ENCODE data around the gene ABCC1. TPM values are rescaled to one million over a fixed set of nuclear protein-coding genes. Genes with fewer than 3 reads are reported as not detected.

ABCC1 gene
- total RNA-seq, 2 experiments from 2014 or later, result 46.0 to 46.9 TPM

DNA sequence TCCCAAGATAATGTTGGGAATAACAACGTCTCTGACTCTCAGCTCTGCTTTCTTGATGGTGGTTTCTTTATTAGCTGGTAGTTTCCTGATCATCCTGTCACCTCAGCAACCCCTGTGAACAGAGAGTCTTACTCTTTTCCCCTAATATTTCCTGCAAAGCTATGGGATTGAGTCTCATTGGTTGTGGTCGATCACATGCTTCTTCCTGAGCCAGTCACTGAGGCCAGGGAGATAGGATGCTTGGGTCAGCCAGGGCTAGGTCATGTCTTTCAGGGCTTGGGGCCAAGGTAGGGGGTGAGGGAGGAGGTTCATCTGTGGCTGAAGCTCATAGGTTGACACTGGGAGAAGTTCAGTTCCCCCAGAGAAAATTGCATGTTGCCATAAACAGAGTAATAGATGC, 114.3 kb downstream of the ABCC1 start:
- peaks cover 32% of the 10 kb centered on the region for H3K4me1 Mint-ChIP-seq (ENCODE audit: low read depth)
- H3K27me3 Mint-ChIP-seq (ENCODE audit: low read depth), result no peaks in the 10 kb centered on the region
- no peak overlapping the region for H3K4me3 Mint-ChIP-seq
- peak overlapping the region; percentile 71 for H3K27ac Mint-ChIP-seq
- ATAC-seq (no peak), DNase-seq (no peak)
- ChIA-PET CTCF (interaction anchor here (1.2 to 1.7 kb wide), 2 partner anchors 11 to 13 kb away, joined by 3 to 4 read pairs; no protein-coding TSS in a partner anchor), POLR2A (interaction anchor here (2.3 kb wide), 1 partner anchor 11 kb away, joined by 5 read pairs; no protein-coding TSS in a partner anchor)
- H3K9me3 Mint-ChIP-seq (ENCODE audit: insufficient read depth), result no peaks in the 10 kb centered on the region
- peaks cover 49% of the 10 kb centered on the region for H3K36me3 Mint-ChIP-seq (ENCODE audit: low read depth)

GRCh38 chr16:16064874-16065384, 115.5 kb downstream of the ABCC1 start:
- H3K9me3 Mint-ChIP-seq (ENCODE audit: insufficient read depth), result no peaks in the 10 kb centered on the region
- no peaks in the 10 kb centered on the region for H3K27me3 Mint-ChIP-seq (ENCODE audit: low read depth)
- H3K4me1 Mint-ChIP-seq (ENCODE audit: low read depth), result peaks cover 31% of the 10 kb centered on the region
- ATAC-seq, result no peak
- H3K36me3 Mint-ChIP-seq (ENCODE audit: low read depth), result peaks cover 44% of the 10 kb centered on the region
- ChIA-PET POLR2A (no interaction called here), CTCF (no interaction called here)
- no peak for DNase-seq
- H3K4me3 Mint-ChIP-seq, result no peak overlapping the region
- H3K27ac Mint-ChIP-seq, result peak overlapping the region; percentile 60

DNA sequence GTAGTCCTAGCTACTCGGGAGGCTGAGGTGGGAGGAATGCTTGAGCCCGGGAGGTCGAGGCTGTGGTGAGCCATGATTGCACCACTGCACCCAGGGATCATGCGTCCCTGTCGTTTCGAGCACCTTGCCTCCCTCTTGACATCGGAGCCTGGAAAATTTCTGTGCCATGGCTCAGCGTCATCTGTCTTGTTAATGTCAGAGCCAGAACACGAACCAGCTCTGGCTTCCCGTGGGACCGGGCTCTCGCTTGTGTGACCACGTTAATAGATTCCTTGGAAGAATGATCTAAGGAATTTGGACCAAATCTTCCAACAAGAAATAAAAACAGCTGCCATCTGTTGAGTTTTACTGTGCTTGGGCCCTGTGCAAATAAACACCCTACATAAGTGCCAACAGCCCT, 117.7 kb downstream of the ABCC1 start:
- Mint-ChIP-seq H3K4me3 (no peak overlapping the region), H3K9me3 (ENCODE audit: insufficient read depth) (no peaks in the 10 kb centered on the region), H3K27me3 (ENCODE audit: low read depth) (no peaks in the 10 kb centered on the region), H3K27ac (no peak overlapping the region), H3K36me3 (ENCODE audit: low read depth) (peaks cover 44% of the 10 kb centered on the region), H3K4me1 (ENCODE audit: low read depth) (peaks cover 15% of the 10 kb centered on the region)
- ChIA-PET CTCF (no interaction called here), POLR2A (no interaction called here)
- no peak for DNase-seq
- ATAC-seq, result no peak

- DNase-seq (no peak), ATAC-seq (no peak)
- ChIA-PET POLR2A (interaction anchor here (0.7 kb wide), 1 partner anchor 31 kb away, joined by 5 read pairs; no protein-coding TSS in a partner anchor), CTCF (interaction anchor here (1.0 kb wide), 1 partner anchor 36 kb away, joined by 3 read pairs; no protein-coding TSS in a partner anchor)
- peak overlapping the region; percentile 74 for H3K27ac Mint-ChIP-seq
- no peak overlapping the region for H3K4me3 Mint-ChIP-seq
- H3K36me3 Mint-ChIP-seq (ENCODE audit: low read depth), result peaks cover 55% of the 10 kb centered on the region
- H3K9me3 Mint-ChIP-seq (ENCODE audit: insufficient read depth), result no peaks in the 10 kb centered on the region
- no peaks in the 10 kb centered on the region for H3K27me3 Mint-ChIP-seq (ENCODE audit: low read depth)
- H3K4me1 Mint-ChIP-seq (ENCODE audit: low read depth), result peaks cover 26% of the 10 kb centered on the region
Observed at GRCh38 chr16:16071631-16072244, 122.3 kb downstream of the ABCC1 start.

GRCh38 chr16:16073001-16073545, 123.7 kb downstream of the ABCC1 start:
- DNase-seq, result no peak
- H3K27ac Mint-ChIP-seq, result peak overlapping the region; percentile 37
- H3K9me3 Mint-ChIP-seq (ENCODE audit: insufficient read depth), result no peaks in the 10 kb centered on the region
- H3K4me3 Mint-ChIP-seq, result no peak overlapping the region
- ChIA-PET POLR2A (no interaction called here), CTCF (interaction anchor here (1.0 kb wide), 1 partner anchor 37 kb away, joined by 3 read pairs; no protein-coding TSS in a partner anchor)
- ATAC-seq, result no peak
- H3K4me1 Mint-ChIP-seq (ENCODE audit: low read depth), result peaks cover 34% of the 10 kb centered on the region
- H3K27me3 Mint-ChIP-seq (ENCODE audit: low read depth), result no peaks in the 10 kb centered on the region
- H3K36me3 Mint-ChIP-seq (ENCODE audit: low read depth), result peaks cover 60% of the 10 kb centered on the region

DNA sequence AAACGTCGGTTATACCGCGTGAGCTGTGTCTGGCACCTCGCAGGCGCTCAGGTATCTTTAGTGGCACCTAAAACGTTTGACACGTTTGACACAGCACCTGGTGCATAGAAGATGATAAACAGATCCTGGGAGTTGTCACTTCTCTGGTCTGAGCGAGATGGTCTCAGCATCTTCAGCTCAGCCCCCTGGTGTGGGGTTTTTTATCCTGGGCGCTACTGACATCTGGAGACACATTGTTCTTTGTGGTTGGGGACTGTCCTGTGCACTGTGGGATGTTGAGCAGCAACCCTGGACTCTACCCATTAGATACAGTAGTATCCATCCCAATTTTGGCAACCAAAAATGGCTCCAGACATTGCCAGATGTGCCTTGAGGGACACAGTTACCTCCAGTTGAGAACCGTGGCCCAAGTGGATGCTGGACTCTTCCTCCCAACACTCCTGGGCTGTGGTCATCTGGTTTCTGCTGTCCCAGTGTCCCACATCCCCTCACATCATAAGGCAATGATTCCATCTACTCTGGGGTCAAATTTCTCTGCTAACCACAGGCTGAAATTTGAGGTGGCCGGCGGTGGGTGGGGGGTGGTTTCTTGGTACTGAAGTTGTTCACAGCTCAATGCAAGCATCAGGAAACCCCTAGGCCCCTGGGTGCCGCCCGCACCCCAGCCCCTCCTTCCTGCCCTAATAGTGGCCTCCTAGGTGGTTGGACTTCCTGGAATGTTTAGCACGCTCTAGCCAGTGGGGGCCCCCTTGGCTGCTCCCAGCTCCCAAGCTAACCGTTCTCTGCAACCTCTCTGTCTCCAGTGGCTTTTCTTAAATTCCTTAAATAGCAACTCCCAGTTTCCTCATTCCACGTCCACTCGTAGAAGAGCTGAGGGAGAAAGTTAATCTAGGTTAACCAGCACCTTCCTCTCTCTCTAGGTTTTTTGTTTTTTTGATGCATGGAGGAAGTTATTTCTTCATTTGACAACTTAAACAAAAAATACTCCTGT, 124.8 kb downstream of the ABCC1 start:
- Mint-ChIP-seq H3K9me3 (ENCODE audit: insufficient read depth) (no peaks in the 10 kb centered on the region), H3K27ac (peak overlapping the region; percentile 83), H3K27me3 (ENCODE audit: low read depth) (no peaks in the 10 kb centered on the region), H3K4me1 (ENCODE audit: low read depth) (peaks cover 34% of the 10 kb centered on the region), H3K36me3 (ENCODE audit: low read depth) (peaks cover 60% of the 10 kb centered on the region), H3K4me3 (no peak overlapping the region)
- DNase-seq (no peak), ATAC-seq (no peak)
- ChIA-PET POLR2A (no interaction called here), CTCF (no interaction called here)

DNA sequence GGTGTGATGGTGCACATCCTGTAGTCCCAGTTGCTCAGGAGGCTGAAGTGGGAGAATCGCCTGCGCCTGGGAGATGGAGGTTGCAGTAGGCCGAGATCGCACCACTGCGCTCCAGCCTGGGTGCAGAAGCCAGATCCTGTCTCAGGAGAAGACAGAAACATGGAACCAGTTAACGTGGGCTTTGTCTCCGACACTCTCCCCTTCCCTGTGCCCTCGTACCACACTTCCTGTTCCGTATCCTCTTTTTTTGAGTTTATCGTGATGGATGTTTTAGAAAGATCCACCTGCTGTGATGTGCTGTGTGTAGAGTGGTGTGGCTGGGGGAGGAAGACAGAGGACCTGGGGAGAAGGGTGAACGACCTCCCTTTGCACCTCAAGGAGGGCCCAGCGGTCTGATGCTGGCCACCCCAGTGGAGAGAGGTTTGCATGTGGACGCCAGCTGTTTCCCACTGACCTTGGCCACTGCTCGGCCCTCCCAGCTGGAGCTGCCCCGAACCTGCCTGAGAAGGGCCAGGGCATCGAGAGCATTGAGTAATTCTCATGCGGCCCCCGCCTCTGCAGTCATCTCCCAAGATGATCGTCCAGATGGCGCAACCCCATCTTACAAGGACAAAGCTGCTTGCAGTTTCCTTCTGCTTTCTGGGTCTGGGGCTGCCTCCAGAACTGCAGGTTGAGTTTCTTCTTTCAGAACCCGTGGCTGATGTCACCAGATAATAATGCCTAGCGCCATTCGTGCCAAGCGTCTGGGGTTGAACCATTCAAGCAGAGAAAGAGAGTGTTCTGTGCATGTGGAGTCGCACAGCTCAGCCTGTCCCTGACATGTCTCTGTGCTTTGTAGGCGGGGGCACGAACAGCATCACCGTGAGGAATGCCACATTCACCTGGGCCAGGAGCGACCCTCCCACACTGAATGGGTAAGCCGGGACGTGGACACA, 126.3 kb downstream of the ABCC1 start:
- Mint-ChIP-seq H3K4me3 (no peak overlapping the region), H3K27ac (peak overlapping the region; percentile 83), H3K27me3 (ENCODE audit: low read depth) (no peaks in the 10 kb centered on the region), H3K36me3 (ENCODE audit: low read depth) (peaks cover 61% of the 10 kb centered on the region), H3K9me3 (ENCODE audit: insufficient read depth) (no peaks in the 10 kb centered on the region), H3K4me1 (ENCODE audit: low read depth) (peaks cover 34% of the 10 kb centered on the region)
- CTCF ChIA-PET, result no interaction called here
- no peak for ATAC-seq
- POLR2A ChIA-PET, result interaction anchor here (1.3 kb wide), 1 partner anchor 187 kb away, joined by 3 read pairs; the partner anchor contains the start of gene CEP20
- no peak for DNase-seq

GRCh38 chr16:16076423-16076813, 127.0 kb downstream of the ABCC1 start:
- POLR2A ChIA-PET, result interaction anchor here (0.8 kb wide), 1 partner anchor 9 kb away, joined by 3 read pairs; no protein-coding TSS in a partner anchor

GRCh38 chr16:16080465-16081065, 131.1 kb downstream of the ABCC1 start:
- ChIA-PET POLR2A (no interaction called here), CTCF (no interaction called here)
- no peak overlapping the region for H3K4me3 Mint-ChIP-seq
- H3K9me3 Mint-ChIP-seq (ENCODE audit: insufficient read depth), result peaks cover 13% of the 10 kb centered on the region
- peaks cover 76% of the 10 kb centered on the region for H3K36me3 Mint-ChIP-seq (ENCODE audit: low read depth)
- H3K27me3 Mint-ChIP-seq (ENCODE audit: low read depth), result no peaks in the 10 kb centered on the region
- no peak for ATAC-seq
- no peak overlapping the region for H3K27ac Mint-ChIP-seq
- no peak for DNase-seq
- peaks cover 14% of the 10 kb centered on the region for H3K4me1 Mint-ChIP-seq (ENCODE audit: low read depth)

More at GRCh38 chr16:16076423-16076813, 127.0 kb downstream of the ABCC1 start:
- H3K36me3 Mint-ChIP-seq (ENCODE audit: low read depth), result peaks cover 67% of the 10 kb centered on the region
- H3K9me3 Mint-ChIP-seq (ENCODE audit: insufficient read depth), result no peaks in the 10 kb centered on the region
- no peak for ATAC-seq
- DNase-seq, result no peak
- no peaks in the 10 kb centered on the region for H3K27me3 Mint-ChIP-seq (ENCODE audit: low read depth)
- H3K27ac Mint-ChIP-seq, result peak overlapping the region; percentile 30
- CTCF ChIA-PET, result interaction anchor here (0.9 kb wide), 1 partner anchor 13 kb away, joined by 3 read pairs; no protein-coding TSS in a partner anchor
- peaks cover 34% of the 10 kb centered on the region for H3K4me1 Mint-ChIP-seq (ENCODE audit: low read depth)
- H3K4me3 Mint-ChIP-seq, result no peak overlapping the region

- H3K4me3 Mint-ChIP-seq, result no peak overlapping the region
- ATAC-seq (no peak), DNase-seq (no peak)
- peaks cover 13% of the 10 kb centered on the region for H3K9me3 Mint-ChIP-seq (ENCODE audit: insufficient read depth)
- ChIA-PET CTCF (no interaction called here), POLR2A (no interaction called here)
- peaks cover 12% of the 10 kb centered on the region for H3K4me1 Mint-ChIP-seq (ENCODE audit: low read depth)
- peaks cover 75% of the 10 kb centered on the region for H3K36me3 Mint-ChIP-seq (ENCODE audit: low read depth)
- no peak overlapping the region for H3K27ac Mint-ChIP-seq
- H3K27me3 Mint-ChIP-seq (ENCODE audit: low read depth), result no peaks in the 10 kb centered on the region
Observed at GRCh38 chr16:16081141-16081540, 131.7 kb downstream of the ABCC1 start.
